HEK293T (cell line): ENCODE measurements around the gene FBLN2.

Experiments
- CTCF ChIA-PET: fragments of 350-600 bp; formaldehyde crosslinking; extraction: SDS; loops from one replicate; lab custom pipeline; 2021; ENCODE audit warnings: antibody characterized with exemption, inconsistent platforms; lab: Yijun Ruan, JAX
- POLR2A ChIA-PET: fragments of 350-600 bp; formaldehyde crosslinking; extraction: SDS; loops from one replicate; lab custom pipeline; 2020; ENCODE audit warnings: antibody characterized with exemption, inconsistent platforms; lab: Yijun Ruan, JAX
- DNase-seq: peaks from one replicate; pipeline ENCODE4 v3.0.0; 2012; ENCODE audit warnings: mixed read lengths; ENCODE audit errors: extremely low spot score
- ARNT ChIP-seq: fragments of 450-650 bp; IDR thresholded peaks from 2 replicates; pipeline ENCODE4 v1.6.1; 2017; ENCODE audit warnings: mild to moderate bottlenecking
- BHLHE40 ChIP-seq: fragments of 450-650 bp; IDR thresholded peaks from 2 replicates; pipeline ENCODE4 v1.6.1; 2016; ENCODE audit warnings: mild to moderate bottlenecking, moderate library complexity, borderline replicate concordance
- CTBP1 ChIP-seq: fragments of 450-650 bp; IDR thresholded peaks from 2 replicates; pipeline ENCODE4 v1.6.1; 2016; ENCODE audit warnings: borderline replicate concordance
- ELF4 ChIP-seq: fragments of 450-650 bp; IDR thresholded peaks from 2 replicates; pipeline ENCODE4 v1.6.1; 2017; ENCODE audit warnings: antibody characterized with exemption
- FOXA1 ChIP-seq: fragments of 450-650 bp; IDR thresholded peaks from 2 replicates; pipeline ENCODE4 v1.6.1; 2016; ENCODE audit warnings: mild to moderate bottlenecking
- FOXK2 ChIP-seq: fragments of 450-650 bp; IDR thresholded peaks from 2 replicates; pipeline ENCODE4 v1.6.1; 2016; ENCODE audit warnings: mild to moderate bottlenecking
- FOXM1 ChIP-seq: fragments of 450-650 bp; IDR thresholded peaks from 2 replicates; pipeline ENCODE4 v1.6.1; 2017; ENCODE audit warnings: mild to moderate bottlenecking, borderline replicate concordance
- HDGF ChIP-seq: fragments of 450-650 bp; IDR thresholded peaks from 2 replicates; pipeline ENCODE4 v1.6.1; 2017; ENCODE audit warnings: antibody characterized with exemption, borderline replicate concordance
- L3MBTL2 ChIP-seq: fragments of 450-650 bp; conservative IDR thresholded peaks from 2 replicates; pipeline ENCODE4 v1.6.1; 2016; ENCODE audit warnings: mild to moderate bottlenecking
- LEF1 ChIP-seq: fragments of 450-650 bp; IDR thresholded peaks from 2 replicates; pipeline ENCODE4 v1.6.1; 2017; ENCODE audit warnings: mild to moderate bottlenecking, borderline replicate concordance
- NFRKB ChIP-seq: fragments of 450-650 bp; IDR thresholded peaks from 2 replicates; pipeline ENCODE4 v1.6.1; 2016; ENCODE audit warnings: mild to moderate bottlenecking, moderate library complexity
- SP1 ChIP-seq: fragments of 450-650 bp; IDR thresholded peaks from 2 replicates; pipeline ENCODE4 v1.6.1; 2017
- SUZ12 ChIP-seq: fragments of 450-650 bp; IDR thresholded peaks from 2 replicates; pipeline ENCODE4 v1.6.1; 2016; ENCODE audit warnings: mild to moderate bottlenecking
- TARDBP ChIP-seq: fragments of 450-650 bp; IDR thresholded peaks from 2 replicates; pipeline ENCODE4 v1.6.1; 2016
- ZNF384 ChIP-seq: fragments of 450-650 bp; IDR thresholded peaks from 2 replicates; pipeline ENCODE4 v1.6.1; 2016
- TF ChIP-seq, protein P1 (sequence below): fragments of 450-650 bp; IDR thresholded peaks from 2 replicates; pipeline ENCODE4 v1.6.1; 2016

FBLN2 gene

GRCh38 chr3:13513051-13513912, 35.6 kb upstream of the FBLN2 start:
- TF ChIP-seq CTBP1 (no peak), ELF4 (no peak), SUZ12 (no peak), NFRKB (no peak), FOXK2 (no peak), LEF1 (no peak), SP1 (no peak), BHLHE40 (no peak), HDGF (no peak), L3MBTL2 (no peak), ARNT (no peak), ZNF384 (no peak), FOXM1 (no peak), FOXA1 (no peak), TARDBP (no peak)
- TF ChIP-seq, protein P1, sequence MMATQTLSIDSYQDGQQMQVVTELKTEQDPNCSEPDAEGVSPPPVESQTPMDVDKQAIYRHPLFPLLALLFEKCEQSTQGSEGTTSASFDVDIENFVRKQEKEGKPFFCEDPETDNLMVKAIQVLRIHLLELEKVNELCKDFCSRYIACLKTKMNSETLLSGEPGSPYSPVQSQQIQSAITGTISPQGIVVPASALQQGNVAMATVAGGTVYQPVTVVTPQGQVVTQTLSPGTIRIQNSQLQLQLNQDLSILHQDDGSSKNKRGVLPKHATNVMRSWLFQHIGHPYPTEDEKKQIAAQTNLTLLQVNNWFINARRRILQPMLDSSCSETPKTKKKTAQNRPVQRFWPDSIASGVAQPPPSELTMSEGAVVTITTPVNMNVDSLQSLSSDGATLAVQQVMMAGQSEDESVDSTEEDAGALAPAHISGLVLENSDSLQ = no peak
- DNase-seq = no peak
- ChIA-PET POLR2A (no interaction called here), CTCF (no interaction called here)

DNA sequence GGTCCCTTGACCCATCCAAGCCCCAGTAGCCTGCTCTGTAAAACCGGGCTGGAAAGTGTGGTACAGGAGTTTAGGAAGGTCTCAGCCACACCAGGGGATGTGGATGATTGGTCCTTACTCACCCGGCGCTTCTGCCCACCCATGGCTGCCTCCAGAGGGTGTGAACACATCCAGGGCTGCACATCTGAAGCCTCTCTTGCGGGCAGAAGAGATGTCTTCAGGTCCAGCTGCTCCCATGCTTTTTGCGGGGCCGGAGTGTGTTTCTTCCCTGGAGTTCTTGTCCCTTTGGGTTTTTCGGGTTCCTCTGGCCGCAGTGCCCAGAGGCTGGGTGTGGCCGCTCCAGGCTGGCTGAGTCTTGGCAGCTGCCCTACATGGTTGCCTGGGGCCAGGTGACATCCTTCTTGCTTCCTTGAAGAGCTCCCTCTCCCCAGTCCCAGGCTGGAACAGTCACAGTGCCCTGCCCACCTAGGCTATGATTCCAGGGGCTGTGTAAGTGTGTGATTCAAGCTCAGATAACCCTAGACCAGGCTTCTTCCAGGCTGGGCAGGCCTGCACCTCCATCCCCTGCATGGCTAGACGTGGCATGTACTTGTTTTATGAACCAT, 34.9 kb upstream of the FBLN2 start:
- ChIA-PET POLR2A (no interaction called here), CTCF (interaction anchor here (0.6 kb wide), 1 partner anchor 58 kb away, joined by 3 read pairs; no protein-coding TSS in a partner anchor)
- DNase-seq = no peak
- TF ChIP-seq FOXK2 = no peak
- TF ChIP-seq FOXM1 = no peak
- TF ChIP-seq HDGF = no peak
- TF ChIP-seq CTBP1 = no peak
- TF ChIP-seq TARDBP = no peak
- no peak for TF ChIP-seq L3MBTL2
- no peak for TF ChIP-seq NFRKB
- no peak for TF ChIP-seq ZNF384
- TF ChIP-seq BHLHE40 = no peak
- no peak for TF ChIP-seq ARNT
- no peak for TF ChIP-seq SP1
- TF ChIP-seq, protein P1 = no peak
- TF ChIP-seq FOXA1 = no peak
- no peak for TF ChIP-seq ELF4
- no peak for TF ChIP-seq LEF1
- no peak for TF ChIP-seq SUZ12

- ChIA-PET CTCF (interaction anchor here (0.6 kb wide), 1 partner anchor 58 kb away, joined by 3 read pairs; no protein-coding TSS in a partner anchor), POLR2A (no interaction called here)
- no peak for DNase-seq
- TF ChIP-seq FOXM1 (no peak), ARNT (no peak), FOXK2 (no peak), HDGF (no peak), LEF1 (no peak), NFRKB (no peak), SP1 (no peak), FOXA1 (no peak), CTBP1 (no peak), ELF4 (no peak), L3MBTL2 (no peak), SUZ12 (no peak), TARDBP (no peak), BHLHE40 (no peak), ZNF384 (no peak)
- TF ChIP-seq, protein P1 = no peak
Observed at GRCh38 chr3:13514639-13515435, 34.1 kb upstream of the FBLN2 start.

GRCh38 chr3:13515786-13516759, 32.9 kb upstream of the FBLN2 start:
- TF ChIP-seq FOXA1 = no peak
- no peak for TF ChIP-seq BHLHE40
- no peak for TF ChIP-seq ZNF384
- TF ChIP-seq LEF1 = no peak
- TF ChIP-seq CTBP1 = no peak
- no peak for TF ChIP-seq SP1
- TF ChIP-seq, protein P1 = no peak
- TF ChIP-seq TARDBP = no peak
- no peak for TF ChIP-seq NFRKB
- no peak for TF ChIP-seq SUZ12
- no peak for TF ChIP-seq FOXK2
- TF ChIP-seq FOXM1 = no peak
- TF ChIP-seq ARNT = no peak
- no peak for TF ChIP-seq ELF4
- TF ChIP-seq HDGF = no peak
- ChIA-PET CTCF (no interaction called here), POLR2A (no interaction called here)
- DNase-seq = no peak
